Measurements from ENCODE around the gene NKG7. TPM values are rescaled to one million over a fixed set of nuclear protein-coding genes. Genes with fewer than 3 reads are reported as not detected.

Gene NKG7
- total and polyA plus RNA-seq, 2 of the 13 experiments (the other 11 are each of a cell fraction or from before 2014, with no cell fraction given) = 0.40 TPM; not detected in 1

- TF ChIP-seq ZFP36L2 (CRISPR knock-in tag; IDR thresholded peaks at IDR 0.05) = peak; percentile 98
- TF ChIP-seq JDP2 (CRISPR knock-in tag; IDR thresholded peaks at IDR 0.05; ENCODE audit: borderline replicate concordance) = peak; percentile 70; the same call in 1 of the 2 replicates
- TF ChIP-seq ZNF776 (CRISPR knock-in tag; IDR thresholded peaks at IDR 0.05) = peak; percentile 85; the same call in 1 of the 2 replicates
- no peak for TF ChIP-seq ZZZ3 (CRISPR knock-in tag; IDR thresholded peaks at IDR 0.05; ENCODE audit: borderline replicate concordance)
- peak; percentile 99 for TF ChIP-seq ZNF557 (CRISPR knock-in tag; IDR thresholded peaks at IDR 0.05)
- TF ChIP-seq SMAD3 (CRISPR knock-in tag; IDR thresholded peaks at IDR 0.05) = peak; percentile 99
- TF ChIP-seq, protein P1, sequence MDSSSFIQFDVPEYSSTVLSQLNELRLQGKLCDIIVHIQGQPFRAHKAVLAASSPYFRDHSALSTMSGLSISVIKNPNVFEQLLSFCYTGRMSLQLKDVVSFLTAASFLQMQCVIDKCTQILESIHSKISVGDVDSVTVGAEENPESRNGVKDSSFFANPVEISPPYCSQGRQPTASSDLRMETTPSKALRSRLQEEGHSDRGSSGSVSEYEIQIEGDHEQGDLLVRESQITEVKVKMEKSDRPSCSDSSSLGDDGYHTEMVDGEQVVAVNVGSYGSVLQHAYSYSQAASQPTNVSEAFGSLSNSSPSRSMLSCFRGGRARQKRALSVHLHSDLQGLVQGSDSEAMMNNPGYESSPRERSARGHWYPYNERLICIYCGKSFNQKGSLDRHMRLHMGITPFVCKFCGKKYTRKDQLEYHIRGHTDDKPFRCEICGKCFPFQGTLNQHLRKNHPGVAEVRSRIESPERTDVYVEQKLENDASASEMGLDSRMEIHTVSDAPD (CRISPR knock-in tag; IDR thresholded peaks at IDR 0.05) = no peak
- no peak for TF ChIP-seq ZNF260 (CRISPR knock-in tag; IDR thresholded peaks at IDR 0.05; ENCODE audit: borderline replicate concordance, low read depth)
- no peak for TF ChIP-seq HNRNPH1 (optimal IDR thresholded peaks at IDR 0.05; ENCODE audit: low read depth, low read length)
- TF ChIP-seq ZNF235 (CRISPR knock-in tag; IDR thresholded peaks at IDR 0.05; ENCODE audit: borderline replicate concordance) = peak; percentile 93; the same call in 1 of the 2 replicates
- peak; percentile 96 for TF ChIP-seq ZMAT3 (CRISPR knock-in tag; conservative IDR thresholded peaks at IDR 0.05)
- TF ChIP-seq MXI1 (IDR thresholded peaks at IDR 0.05; ENCODE audit: borderline replicate concordance, low read depth, low read length) = peak; percentile 71; the same call in 1 of the 3 replicates
- TF ChIP-seq ADNP (CRISPR knock-in tag; IDR thresholded peaks at IDR 0.05) = no peak
- 0 out of 2 replicates have a peak, but pooled peaks have one; percentile 24 for TF ChIP-seq HNRNPL (IDR thresholded peaks at IDR 0.05; ENCODE audit: low read depth, low read length)
- TF ChIP-seq PCBP2 (optimal IDR thresholded peaks at IDR 0.05; ENCODE audit: low read depth, low read length, poor library complexity, severe bottlenecking) = no peak
- peak; percentile 61; the same call in 1 of the 2 replicates for TF ChIP-seq ARID4A (CRISPR knock-in tag; IDR thresholded peaks at IDR 0.05; ENCODE audit: borderline replicate concordance)
- no peak for TF ChIP-seq ZNF850 (CRISPR knock-in tag; conservative IDR thresholded peaks at IDR 0.05)
- TF ChIP-seq ZNF577 (CRISPR knock-in tag; IDR thresholded peaks at IDR 0.05; ENCODE audit: borderline replicate concordance, low read depth) = peak; percentile 86; the same call in 1 of the 2 replicates
- TF ChIP-seq ISL2 (CRISPR knock-in tag; IDR thresholded peaks at IDR 0.05) = peak; percentile 86
- TF ChIP-seq NPAS2 (CRISPR knock-in tag; IDR thresholded peaks at IDR 0.05; ENCODE audit: borderline replicate concordance) = no peak
- TF ChIP-seq ZNF724P (CRISPR knock-in tag; IDR thresholded peaks at IDR 0.05; ENCODE audit: borderline replicate concordance) = peak; percentile 80; the same call in 1 of the 2 replicates
- TF ChIP-seq STAG1 (CRISPR knock-in tag; IDR thresholded peaks at IDR 0.05) = peak; percentile 84
- TF ChIP-seq ZNF512B (CRISPR knock-in tag; IDR thresholded peaks at IDR 0.05; ENCODE audit: borderline replicate concordance) = no peak
Observed at GRCh38 chr19:51422053-51422448, 49.6 kb upstream of the NKG7 start (continued).

Measured in HepG2 (cell line).